Peyer's patch (tissue), 4 donors: ENCODE data around the gene WIPF2. TPM values are rescaled to one million over a fixed set of nuclear protein-coding genes. Genes with fewer than 3 reads are reported as not detected.

Experiments used
- DNase-seq, 3 donors: peaks; one replicate each; pipeline ENCODE4 v3.0.0-alpha.2; 2017 to 2019
- H3K27ac ChIP-seq, 4 donors: fragments of 200-600 bp; sonication (generic); one replicate each; pipeline ENCODE4 v1.5.1; 2016 to 2019
- H3K27me3 ChIP-seq, 2 donors: fragments of 200-600 bp; sonication (generic); one replicate each; pipeline ENCODE4 v1.5.1; 2019
- H3K36me3 ChIP-seq, 3 donors: fragments of 200-600 bp; sonication (generic); one replicate each; pipeline ENCODE4 v1.5.1; 2016 to 2019
- H3K4me1 ChIP-seq, 4 donors: fragments of 200-600 bp; sonication (generic); one replicate each; pipeline ENCODE4 v1.5.1; 2016 to 2019
- H3K4me3 ChIP-seq, 4 donors: fragments of 200-600 bp; sonication (generic); 1 replicate in 3 of 4; 2 replicates in 1 of 4; pipeline ENCODE4 v1.5.1; 2016 to 2019; ENCODE audit warnings: mild to moderate bottlenecking in 1 of 4
- H3K9me3 ChIP-seq, 4 donors: fragments of 200-600 bp; sonication (generic); one replicate each; pipeline ENCODE4 v1.5.1; 2016 to 2019; ENCODE audit warnings: mild to moderate bottlenecking in 1 of 4
- POLR2A ChIP-seq, 2 donors: fragments of 450-650 bp; IDR thresholded peaks; one replicate each; pipeline ENCODE4 v1.5.1; 2017; ENCODE audit warnings: antibody characterized with exemption in 2 of 2, mild to moderate bottlenecking in 2 of 2, moderate library complexity in 2 of 2
- total RNA-seq, 4 donors: library from RNA; depleted of rRNA; stranded (reverse); fragments of >200 nt; gene quantifications; one replicate each; pipeline ENCODE4 v1.1.0, GENCODE V29; 2016
- TF ChIP-seq, protein P1 (sequence below), 6 experiments: fragments of 450-650 bp in 4 of 6; fragments of 200-600 bp in 2 of 6; sonication (generic) in 1 of 6; IDR thresholded peaks; one replicate each; pipeline ENCODE4 v1.5.1; 2017 to 2019; ENCODE audit warnings: antibody characterized with exemption in 6 of 6, mild to moderate bottlenecking in 3 of 6, moderate library complexity in 1 of 6

The WIPF2 gene
- total RNA-seq, 4 donors from 2014 or later, result 20.6 to 34.3 (median 26.8) TPM

GRCh38 chr17:40318830-40319391, 99.8 kb downstream of the WIPF2 start:
- peaks cover 8 to 88% (median 32%) of the 10 kb centered on the region in 4 donors for H3K4me1 ChIP-seq
- no peak for TF ChIP-seq POLR2A (IDR thresholded peaks at IDR 0.05)
- TF ChIP-seq, protein P1, sequence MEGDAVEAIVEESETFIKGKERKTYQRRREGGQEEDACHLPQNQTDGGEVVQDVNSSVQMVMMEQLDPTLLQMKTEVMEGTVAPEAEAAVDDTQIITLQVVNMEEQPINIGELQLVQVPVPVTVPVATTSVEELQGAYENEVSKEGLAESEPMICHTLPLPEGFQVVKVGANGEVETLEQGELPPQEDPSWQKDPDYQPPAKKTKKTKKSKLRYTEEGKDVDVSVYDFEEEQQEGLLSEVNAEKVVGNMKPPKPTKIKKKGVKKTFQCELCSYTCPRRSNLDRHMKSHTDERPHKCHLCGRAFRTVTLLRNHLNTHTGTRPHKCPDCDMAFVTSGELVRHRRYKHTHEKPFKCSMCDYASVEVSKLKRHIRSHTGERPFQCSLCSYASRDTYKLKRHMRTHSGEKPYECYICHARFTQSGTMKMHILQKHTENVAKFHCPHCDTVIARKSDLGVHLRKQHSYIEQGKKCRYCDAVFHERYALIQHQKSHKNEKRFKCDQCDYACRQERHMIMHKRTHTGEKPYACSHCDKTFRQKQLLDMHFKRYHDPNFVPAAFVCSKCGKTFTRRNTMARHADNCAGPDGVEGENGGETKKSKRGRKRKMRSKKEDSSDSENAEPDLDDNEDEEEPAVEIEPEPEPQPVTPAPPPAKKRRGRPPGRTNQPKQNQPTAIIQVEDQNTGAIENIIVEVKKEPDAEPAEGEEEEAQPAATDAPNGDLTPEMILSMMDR (IDR thresholded peaks at IDR 0.05), result peak in 2 of 6 experiments; percentile 26 to 30
- H3K9me3 ChIP-seq, result no peaks in the 10 kb centered on the region
- peak overlapping the region; percentile 71 to 97 (median 94) for H3K4me3 ChIP-seq
- no peaks in the 10 kb centered on the region for H3K36me3 ChIP-seq
- no peaks in the 10 kb centered on the region for H3K27me3 ChIP-seq
- DNase-seq, result peak; percentile 45 to 62 (median 51)
- H3K27ac ChIP-seq, result peak overlapping the region; percentile 84 to 98 (median 90)

GRCh38 chr17:40319651-40320540, 100.8 kb downstream of the WIPF2 start:
- no peaks in the 10 kb centered on the region for H3K36me3 ChIP-seq
- H3K27ac ChIP-seq, result peak overlapping the region; percentile 84 to 98 (median 90)
- DNase-seq, result peak; percentile 51 to 86 (median 84)
- H3K27me3 ChIP-seq, result no peaks in the 10 kb centered on the region
- H3K4me3 ChIP-seq, result peak overlapping the region; percentile 71 to 97 (median 94)
- no peak for TF ChIP-seq POLR2A (IDR thresholded peaks at IDR 0.05)
- TF ChIP-seq, protein P1 (IDR thresholded peaks at IDR 0.05), result no peak
- H3K9me3 ChIP-seq, result no peaks in the 10 kb centered on the region
- H3K4me1 ChIP-seq, result peaks cover 8 to 89% (median 42%) of the 10 kb centered on the region in 4 donors

DNA sequence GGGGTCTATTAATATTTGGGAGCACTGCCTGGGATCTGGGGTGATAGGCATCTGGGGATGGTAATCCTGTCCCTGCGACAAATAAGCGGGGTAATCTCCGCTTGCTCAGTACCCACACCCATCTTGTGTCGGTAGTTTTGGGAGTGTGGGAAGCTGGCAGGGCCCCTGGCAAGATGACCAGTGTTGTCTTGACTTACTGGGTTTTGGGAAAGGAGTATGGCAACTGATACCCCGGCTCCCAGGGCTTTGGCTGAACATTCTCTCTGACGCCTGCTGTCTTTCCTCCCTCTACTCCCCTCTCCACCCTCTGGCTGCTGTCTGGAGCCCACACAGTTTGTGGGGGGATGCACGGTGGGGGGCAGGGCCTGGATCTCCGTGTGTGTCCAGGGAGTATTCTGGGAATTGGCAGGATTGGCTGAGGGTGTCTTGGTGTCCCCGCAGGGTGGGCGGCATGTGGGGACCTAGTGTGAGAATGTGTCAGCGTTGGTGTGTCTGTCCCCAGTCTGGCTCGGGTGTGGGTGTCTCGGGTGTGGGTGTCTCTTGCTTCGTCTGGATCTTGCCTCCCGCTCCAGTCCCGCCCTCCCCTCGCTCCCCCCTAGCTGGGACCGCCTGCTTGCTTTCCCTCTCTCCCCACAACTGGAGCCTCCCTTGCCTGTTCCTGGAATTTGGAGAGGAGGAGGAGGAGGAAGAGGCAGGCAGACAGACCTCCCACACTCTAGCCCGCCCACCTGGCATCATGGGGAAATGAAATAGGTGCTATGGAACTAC, 101.8 kb downstream of the WIPF2 start:
- peak in 2 of 3 donors; percentile 58 to 67 for DNase-seq
- Histone ChIP-seq H3K4me1 (peaks cover 8 to 91% (median 51%) of the 10 kb centered on the region in 4 donors), H3K27ac (peak overlapping the region; percentile 84 to 98 (median 90)), H3K36me3 (no peaks in the 10 kb centered on the region), H3K4me3 (peak overlapping the region; percentile 30 to 97 (median 68)), H3K27me3 (no peaks in the 10 kb centered on the region), H3K9me3 (no peaks in the 10 kb centered on the region)
- TF ChIP-seq POLR2A (IDR thresholded peaks at IDR 0.05), result no peak
- TF ChIP-seq, protein P1 (IDR thresholded peaks at IDR 0.05), result no peak

GRCh38 chr17:40321524-40321929, 102.4 kb downstream of the WIPF2 start:
- Histone ChIP-seq H3K27ac (peak overlapping the region; percentile 84 to 98 (median 90)), H3K9me3 (no peaks in the 10 kb centered on the region), H3K4me1 (peaks cover 11 to 91% (median 55%) of the 10 kb centered on the region in 4 donors), H3K4me3 (peak overlapping the region; percentile 30 to 95 (median 46)), H3K36me3 (no peaks in the 10 kb centered on the region), H3K27me3 (no peaks in the 10 kb centered on the region)
- TF ChIP-seq, protein P1 (IDR thresholded peaks at IDR 0.05), result no peak
- TF ChIP-seq POLR2A (IDR thresholded peaks at IDR 0.05), result no peak
- DNase-seq, result no peak

DNA sequence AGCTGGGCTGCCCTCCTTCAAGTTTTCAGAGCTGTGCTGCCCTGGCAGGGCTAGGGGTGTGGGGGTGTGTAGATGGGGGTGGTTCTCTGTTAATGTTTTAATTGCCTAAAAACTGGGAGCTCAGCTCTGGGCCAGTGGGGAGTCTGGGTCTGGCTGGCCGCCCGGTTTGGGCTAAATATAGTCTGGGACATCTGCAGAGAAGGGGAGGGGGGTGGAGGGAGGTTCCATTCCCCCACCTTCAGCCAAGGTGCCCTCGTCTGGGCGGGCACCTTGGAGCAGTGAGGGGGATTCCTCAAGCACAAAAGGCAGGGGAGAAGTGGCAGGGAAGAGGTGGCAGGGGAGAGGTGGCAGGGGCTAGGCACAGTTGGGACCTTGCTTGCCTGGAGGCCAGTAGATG, 102.9 kb downstream of the WIPF2 start:
- peak overlapping the region; percentile 30 to 95 (median 46) for H3K4me3 ChIP-seq
- H3K9me3 ChIP-seq, result no peaks in the 10 kb centered on the region
- TF ChIP-seq POLR2A (IDR thresholded peaks at IDR 0.05), result no peak
- TF ChIP-seq, protein P1 (IDR thresholded peaks at IDR 0.05), result no peak
- no peaks in the 10 kb centered on the region for H3K36me3 ChIP-seq
- peak in 1 of 3 donors; percentile 53 for DNase-seq
- peaks cover 13 to 91% (median 60%) of the 10 kb centered on the region in 4 donors for H3K4me1 ChIP-seq
- H3K27ac ChIP-seq, result peak overlapping the region; percentile 84 to 98 (median 90)
- H3K27me3 ChIP-seq, result no peaks in the 10 kb centered on the region
